ENCODE measurements around the gene TMPRSS3. TPM values are rescaled to one million over a fixed set of nuclear protein-coding genes. Genes with fewer than 3 reads are reported as not detected.

TMPRSS3 gene
- polyA plus RNA-seq, 1 experiment: not detected

DNA sequence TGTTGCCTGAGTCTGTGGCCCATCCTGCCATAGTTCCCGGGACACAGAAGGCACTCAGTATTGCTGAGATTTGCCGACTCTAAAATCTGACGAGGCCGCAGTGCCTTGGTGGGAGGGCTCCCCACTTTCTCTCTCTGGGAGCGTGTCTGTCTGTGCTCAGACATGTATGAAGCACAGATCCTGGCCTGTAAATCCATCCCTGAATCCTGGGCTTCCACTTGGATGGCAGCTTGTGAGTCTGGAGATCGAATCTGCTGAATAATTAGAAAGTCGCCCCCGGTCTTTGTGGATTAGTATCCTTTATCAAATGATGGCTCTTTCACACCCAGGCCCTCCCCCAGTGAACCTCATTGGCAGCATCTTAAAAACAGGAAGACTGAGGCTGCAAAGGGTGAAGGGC, 18.2 kb upstream of the TMPRSS3 start:
- no peak for DNase-seq (ENCODE audit: low read depth, low spot score)
- no peak overlapping the region for H3K27ac ChIP-seq (ENCODE audit: low read depth, low read length)
- no peaks in the 10 kb centered on the region for H3K27me3 ChIP-seq (ENCODE audit: control insufficient read depth, insufficient read depth, low read length)
- H3K9me3 ChIP-seq (ENCODE audit: control insufficient read depth, insufficient read depth, low read length): no peaks in the 10 kb centered on the region; the same call in 1 of the 2 replicates
- no peak overlapping the region for H3K4me3 ChIP-seq (ENCODE audit: low read depth, low read length)
- TF ChIP-seq, protein P1, sequence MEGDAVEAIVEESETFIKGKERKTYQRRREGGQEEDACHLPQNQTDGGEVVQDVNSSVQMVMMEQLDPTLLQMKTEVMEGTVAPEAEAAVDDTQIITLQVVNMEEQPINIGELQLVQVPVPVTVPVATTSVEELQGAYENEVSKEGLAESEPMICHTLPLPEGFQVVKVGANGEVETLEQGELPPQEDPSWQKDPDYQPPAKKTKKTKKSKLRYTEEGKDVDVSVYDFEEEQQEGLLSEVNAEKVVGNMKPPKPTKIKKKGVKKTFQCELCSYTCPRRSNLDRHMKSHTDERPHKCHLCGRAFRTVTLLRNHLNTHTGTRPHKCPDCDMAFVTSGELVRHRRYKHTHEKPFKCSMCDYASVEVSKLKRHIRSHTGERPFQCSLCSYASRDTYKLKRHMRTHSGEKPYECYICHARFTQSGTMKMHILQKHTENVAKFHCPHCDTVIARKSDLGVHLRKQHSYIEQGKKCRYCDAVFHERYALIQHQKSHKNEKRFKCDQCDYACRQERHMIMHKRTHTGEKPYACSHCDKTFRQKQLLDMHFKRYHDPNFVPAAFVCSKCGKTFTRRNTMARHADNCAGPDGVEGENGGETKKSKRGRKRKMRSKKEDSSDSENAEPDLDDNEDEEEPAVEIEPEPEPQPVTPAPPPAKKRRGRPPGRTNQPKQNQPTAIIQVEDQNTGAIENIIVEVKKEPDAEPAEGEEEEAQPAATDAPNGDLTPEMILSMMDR (IDR thresholded peaks at IDR 0.05; ENCODE audit: low read depth, low read length): no peak
- POLR2A ChIA-PET: no interaction called here
- CTCF ChIA-PET: no interaction called here

DNA sequence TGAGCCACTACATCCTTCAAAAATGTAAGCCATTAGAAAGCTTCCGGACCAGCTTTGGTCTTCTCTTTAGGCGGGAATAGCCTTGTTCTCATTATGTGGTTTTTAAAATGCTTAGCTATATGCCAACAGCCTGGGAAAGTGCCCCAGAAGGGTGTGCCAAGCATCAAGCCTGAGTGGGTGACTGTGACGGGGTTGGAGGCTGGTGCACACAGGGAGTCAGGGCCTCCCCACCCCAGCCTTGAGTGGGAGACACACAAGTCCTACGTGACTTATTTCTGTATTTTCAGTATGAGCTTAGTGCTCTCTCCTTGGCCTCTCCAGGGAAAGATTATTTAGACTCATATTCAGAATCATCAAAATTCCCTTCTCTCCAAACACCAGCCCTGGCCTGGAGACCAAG, 17.6 kb upstream of the TMPRSS3 start:
- H3K9me3 ChIP-seq (ENCODE audit: control insufficient read depth, insufficient read depth, low read length): no peaks in the 10 kb centered on the region; the same call in 1 of the 2 replicates
- no peak overlapping the region for H3K4me3 ChIP-seq (ENCODE audit: low read depth, low read length)
- H3K27me3 ChIP-seq (ENCODE audit: control insufficient read depth, insufficient read depth, low read length): no peaks in the 10 kb centered on the region
- DNase-seq (ENCODE audit: low read depth, low spot score): no peak
- ChIA-PET POLR2A (no interaction called here), CTCF (no interaction called here)
- H3K27ac ChIP-seq (ENCODE audit: low read depth, low read length): no peak overlapping the region
- TF ChIP-seq, protein P1 (IDR thresholded peaks at IDR 0.05; ENCODE audit: low read depth, low read length): no peak

DNA sequence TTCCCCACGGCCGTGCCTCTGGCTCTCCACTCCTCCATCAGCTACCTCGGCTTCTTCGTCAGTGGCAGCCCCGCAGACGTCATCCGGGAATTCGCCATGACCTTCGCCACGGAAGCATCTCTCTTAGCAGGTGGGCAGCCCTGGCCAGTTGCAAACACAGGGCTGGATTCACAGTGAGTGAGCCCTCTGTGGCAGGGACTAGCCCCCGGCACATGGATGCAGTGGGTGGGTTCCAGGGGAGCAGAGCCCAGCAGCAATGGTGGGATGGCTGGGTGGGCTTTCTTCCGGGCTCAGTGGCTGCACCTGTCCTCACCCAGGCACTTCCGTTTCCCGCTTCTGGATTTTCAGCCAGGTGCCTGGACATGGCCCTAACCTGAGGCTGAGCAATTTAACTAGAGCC, 17.2 kb upstream of the TMPRSS3 start:
- no peaks in the 10 kb centered on the region for H3K27me3 ChIP-seq (ENCODE audit: control insufficient read depth, insufficient read depth, low read length)
- ChIA-PET POLR2A (no interaction called here), CTCF (no interaction called here)
- no peak for DNase-seq (ENCODE audit: low read depth, low spot score)
- H3K9me3 ChIP-seq (ENCODE audit: control insufficient read depth, insufficient read depth, low read length): no peaks in the 10 kb centered on the region; the same call in 1 of the 2 replicates
- TF ChIP-seq, protein P1 (IDR thresholded peaks at IDR 0.05; ENCODE audit: low read depth, low read length): no peak
- H3K27ac ChIP-seq (ENCODE audit: low read depth, low read length): no peak overlapping the region
- no peak overlapping the region for H3K4me3 ChIP-seq (ENCODE audit: low read depth, low read length)

DNA sequence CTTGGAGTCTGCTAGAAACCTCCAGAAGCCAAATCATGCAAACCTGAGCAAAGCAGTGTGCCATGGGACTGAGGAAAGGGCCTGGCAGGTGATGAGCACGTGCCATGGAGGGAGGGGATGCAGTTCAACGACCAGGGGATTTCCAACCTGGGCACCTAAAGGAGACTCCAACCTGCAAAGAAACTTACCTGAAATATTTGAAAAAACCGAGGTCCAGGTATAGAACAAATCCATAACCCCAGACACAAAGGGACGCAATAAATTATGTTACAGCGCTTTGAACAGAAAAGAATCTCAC, 16.7 kb upstream of the TMPRSS3 start:
- DNase-seq (ENCODE audit: low read depth, low spot score): no peak
- Histone ChIP-seq H3K9me3 (ENCODE audit: control insufficient read depth, insufficient read depth, low read length) (no peaks in the 10 kb centered on the region; the same call in 1 of the 2 replicates), H3K27me3 (ENCODE audit: control insufficient read depth, insufficient read depth, low read length) (no peaks in the 10 kb centered on the region), H3K4me3 (ENCODE audit: low read depth, low read length) (no peak overlapping the region), H3K27ac (ENCODE audit: low read depth, low read length) (no peak overlapping the region)
- TF ChIP-seq, protein P1 (IDR thresholded peaks at IDR 0.05; ENCODE audit: low read depth, low read length): no peak
- CTCF ChIA-PET: no interaction called here
- POLR2A ChIA-PET: no interaction called here

DNA sequence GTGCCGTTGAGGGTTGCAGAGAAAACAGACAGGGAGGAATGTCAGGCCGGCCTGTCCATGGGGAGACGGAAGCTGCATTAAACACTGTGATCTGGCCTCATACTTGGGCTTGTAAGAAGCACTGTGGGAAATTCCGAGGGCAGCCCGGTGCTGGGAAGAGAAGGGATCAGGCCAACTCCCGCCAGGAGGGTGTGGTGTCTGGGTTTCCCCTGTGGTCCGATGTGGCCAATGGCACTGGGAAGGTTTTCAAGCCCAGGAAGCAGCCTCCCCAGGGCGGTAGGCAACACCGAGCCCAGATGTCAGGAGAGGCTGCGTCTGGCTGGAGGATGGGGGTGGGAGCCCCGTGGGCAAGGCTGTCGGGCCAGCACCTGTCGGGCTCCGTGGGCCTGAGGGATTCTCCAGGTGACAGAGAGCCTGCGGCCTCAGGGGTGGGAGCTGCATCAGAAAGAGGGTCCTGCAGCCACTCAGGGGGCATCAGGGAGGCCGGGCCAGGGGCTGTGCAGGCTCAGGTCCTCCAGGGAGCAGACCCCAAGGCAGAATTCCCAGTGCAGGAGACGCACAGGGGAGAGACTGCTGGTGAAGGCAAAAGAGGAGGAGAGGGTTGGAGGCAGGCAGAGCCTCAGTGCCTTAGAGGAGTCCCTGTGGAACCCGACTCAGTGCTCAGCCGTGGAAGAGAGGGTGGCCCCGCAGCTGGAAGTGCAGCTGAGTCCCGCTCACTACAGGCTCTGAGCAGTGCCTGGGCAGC, 16.2 kb upstream of the TMPRSS3 start:
- TF ChIP-seq, protein P1 (IDR thresholded peaks at IDR 0.05; ENCODE audit: low read depth, low read length): no peak
- Histone ChIP-seq H3K9me3 (ENCODE audit: control insufficient read depth, insufficient read depth, low read length) (no peaks in the 10 kb centered on the region; the same call in 1 of the 2 replicates), H3K27ac (ENCODE audit: low read depth, low read length) (no peak overlapping the region), H3K4me3 (ENCODE audit: low read depth, low read length) (no peak overlapping the region), H3K27me3 (ENCODE audit: control insufficient read depth, insufficient read depth, low read length) (no peaks in the 10 kb centered on the region)
- DNase-seq (ENCODE audit: low read depth, low spot score): no peak
- CTCF ChIA-PET: no interaction called here
- POLR2A ChIA-PET: no interaction called here
